ENCODE data around the gene IL23R. TPM values are rescaled to one million over a fixed set of nuclear protein-coding genes. Genes with fewer than 3 reads are reported as not detected.

Gene IL23R
- total RNA-seq, 2 donors from 2014 or later: 1.2 to 1.3 TPM

DNA sequence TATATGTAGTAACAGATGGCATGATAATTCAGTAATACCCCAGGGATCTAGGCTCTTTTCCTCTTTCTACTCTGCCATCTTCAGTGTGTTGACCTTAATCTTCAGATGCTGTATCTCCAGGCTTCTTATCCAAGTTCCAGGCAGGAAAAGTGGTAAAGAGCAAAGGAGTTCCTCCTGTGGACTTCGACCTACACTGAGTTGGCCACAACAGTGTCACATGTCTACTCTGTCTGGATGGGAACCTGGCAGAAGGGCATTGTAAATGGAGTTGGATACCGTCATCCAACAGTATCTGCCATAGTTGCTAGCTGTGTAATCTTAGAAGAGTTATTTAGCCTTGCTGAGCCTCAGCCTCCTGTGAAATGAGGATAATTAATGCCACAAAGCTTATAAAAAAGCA lies 21.9 kb downstream of the IL23R start:
- Histone ChIP-seq H3K36me3 (no peaks in the 10 kb centered on the region), H3K9ac (ENCODE audit: low read depth in 2 of 2, low read length in 2 of 2) (no peak overlapping the region), H3K4me3 (no peak overlapping the region), H3K27ac (no peak overlapping the region), H3K9me3 (no peaks in the 10 kb centered on the region), H3K27me3 (no peaks in the 10 kb centered on the region), H3K4me1 (no peaks in the 10 kb centered on the region)
- TF ChIP-seq, protein P1, sequence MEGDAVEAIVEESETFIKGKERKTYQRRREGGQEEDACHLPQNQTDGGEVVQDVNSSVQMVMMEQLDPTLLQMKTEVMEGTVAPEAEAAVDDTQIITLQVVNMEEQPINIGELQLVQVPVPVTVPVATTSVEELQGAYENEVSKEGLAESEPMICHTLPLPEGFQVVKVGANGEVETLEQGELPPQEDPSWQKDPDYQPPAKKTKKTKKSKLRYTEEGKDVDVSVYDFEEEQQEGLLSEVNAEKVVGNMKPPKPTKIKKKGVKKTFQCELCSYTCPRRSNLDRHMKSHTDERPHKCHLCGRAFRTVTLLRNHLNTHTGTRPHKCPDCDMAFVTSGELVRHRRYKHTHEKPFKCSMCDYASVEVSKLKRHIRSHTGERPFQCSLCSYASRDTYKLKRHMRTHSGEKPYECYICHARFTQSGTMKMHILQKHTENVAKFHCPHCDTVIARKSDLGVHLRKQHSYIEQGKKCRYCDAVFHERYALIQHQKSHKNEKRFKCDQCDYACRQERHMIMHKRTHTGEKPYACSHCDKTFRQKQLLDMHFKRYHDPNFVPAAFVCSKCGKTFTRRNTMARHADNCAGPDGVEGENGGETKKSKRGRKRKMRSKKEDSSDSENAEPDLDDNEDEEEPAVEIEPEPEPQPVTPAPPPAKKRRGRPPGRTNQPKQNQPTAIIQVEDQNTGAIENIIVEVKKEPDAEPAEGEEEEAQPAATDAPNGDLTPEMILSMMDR (IDR thresholded peaks at IDR 0.05): no peak
- DNase-seq: no peak
- intact Hi-C loops (cut with DNase I): no loop called here

DNA sequence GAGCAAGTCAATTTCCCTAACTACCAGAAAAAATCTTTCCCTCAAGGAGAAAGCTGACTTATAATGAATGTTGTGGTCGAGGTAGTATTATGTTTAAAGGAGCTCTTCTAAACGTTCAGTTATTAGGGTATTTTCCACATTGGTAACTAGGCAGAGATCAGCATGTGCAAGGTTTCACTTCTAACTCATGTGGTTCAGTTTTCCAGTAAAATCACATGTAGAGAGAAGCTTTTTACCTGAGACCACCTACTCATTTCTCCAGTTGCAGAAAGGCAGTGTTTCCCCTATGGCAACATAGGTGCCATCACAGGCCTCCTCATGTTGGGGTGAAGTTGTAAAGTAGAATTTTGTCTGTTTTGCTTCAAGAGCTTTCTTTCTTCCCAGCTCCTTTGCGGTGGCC lies 23.7 kb downstream of the IL23R start:
- no peak for DNase-seq
- H3K4me1 ChIP-seq: no peaks in the 10 kb centered on the region
- H3K9me3 ChIP-seq: no peaks in the 10 kb centered on the region
- H3K9ac ChIP-seq (ENCODE audit: low read depth in 2 of 2, low read length in 2 of 2): no peak overlapping the region
- H3K27ac ChIP-seq: no peak overlapping the region
- no peaks in the 10 kb centered on the region for H3K27me3 ChIP-seq
- intact Hi-C loops (cut with DNase I): no loop called here
- no peak overlapping the region for H3K4me3 ChIP-seq
- no peaks in the 10 kb centered on the region for H3K36me3 ChIP-seq
- TF ChIP-seq, protein P1 (IDR thresholded peaks at IDR 0.05): no peak

DNA sequence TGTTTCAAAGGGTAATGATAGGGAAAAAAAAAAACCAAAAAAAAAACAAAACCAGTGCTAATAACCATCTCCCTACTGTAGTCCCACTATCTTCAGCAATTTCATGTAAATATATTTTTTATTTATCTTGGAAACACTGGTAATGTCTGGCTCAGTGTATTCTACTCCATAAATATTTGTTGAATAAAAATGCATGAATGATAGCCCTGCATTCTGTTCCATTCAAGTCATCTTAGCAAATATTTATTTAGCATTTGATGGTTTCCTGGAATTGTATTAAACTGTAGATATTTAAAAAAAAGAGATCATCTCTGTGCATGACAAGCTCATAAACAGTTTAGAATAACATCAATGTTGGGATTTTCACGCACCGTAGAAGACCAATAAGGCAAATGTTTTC lies 24.2 kb downstream of the IL23R start:
- Histone ChIP-seq H3K9me3 (no peaks in the 10 kb centered on the region), H3K27me3 (no peaks in the 10 kb centered on the region), H3K4me1 (no peaks in the 10 kb centered on the region), H3K36me3 (no peaks in the 10 kb centered on the region), H3K4me3 (no peak overlapping the region), H3K27ac (no peak overlapping the region), H3K9ac (ENCODE audit: low read depth in 2 of 2, low read length in 2 of 2) (no peak overlapping the region)
- TF ChIP-seq, protein P1 (IDR thresholded peaks at IDR 0.05): no peak
- DNase-seq: no peak
- intact Hi-C loops (cut with DNase I): no loop called here

DNA sequence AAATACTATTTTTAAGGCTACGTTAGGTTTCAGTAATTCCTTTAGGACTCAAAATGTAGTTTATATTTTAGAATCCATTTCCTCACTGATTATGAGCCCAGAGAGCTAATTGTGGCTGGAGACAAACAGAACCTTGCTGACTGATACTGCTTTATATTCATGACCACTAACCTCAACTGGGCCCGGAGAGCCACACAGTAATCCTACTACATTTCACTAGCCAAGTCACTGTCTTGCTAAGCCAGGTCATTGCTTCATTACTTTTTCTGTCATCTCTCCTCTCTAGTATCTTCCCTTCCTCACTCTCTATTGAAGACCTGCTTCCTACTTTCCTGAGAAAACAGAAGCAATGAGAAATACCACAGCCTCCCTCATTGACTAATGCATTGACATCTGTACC lies 24.7 kb downstream of the IL23R start:
- H3K27ac ChIP-seq: no peak overlapping the region
- H3K4me1 ChIP-seq: no peaks in the 10 kb centered on the region
- no peaks in the 10 kb centered on the region for H3K9me3 ChIP-seq
- intact Hi-C loops (cut with DNase I): no loop called here
- TF ChIP-seq, protein P1 (IDR thresholded peaks at IDR 0.05): no peak
- H3K4me3 ChIP-seq: no peak overlapping the region
- H3K36me3 ChIP-seq: no peaks in the 10 kb centered on the region
- H3K9ac ChIP-seq (ENCODE audit: low read depth in 2 of 2, low read length in 2 of 2): no peak overlapping the region
- DNase-seq: no peak
- no peaks in the 10 kb centered on the region for H3K27me3 ChIP-seq

DNA sequence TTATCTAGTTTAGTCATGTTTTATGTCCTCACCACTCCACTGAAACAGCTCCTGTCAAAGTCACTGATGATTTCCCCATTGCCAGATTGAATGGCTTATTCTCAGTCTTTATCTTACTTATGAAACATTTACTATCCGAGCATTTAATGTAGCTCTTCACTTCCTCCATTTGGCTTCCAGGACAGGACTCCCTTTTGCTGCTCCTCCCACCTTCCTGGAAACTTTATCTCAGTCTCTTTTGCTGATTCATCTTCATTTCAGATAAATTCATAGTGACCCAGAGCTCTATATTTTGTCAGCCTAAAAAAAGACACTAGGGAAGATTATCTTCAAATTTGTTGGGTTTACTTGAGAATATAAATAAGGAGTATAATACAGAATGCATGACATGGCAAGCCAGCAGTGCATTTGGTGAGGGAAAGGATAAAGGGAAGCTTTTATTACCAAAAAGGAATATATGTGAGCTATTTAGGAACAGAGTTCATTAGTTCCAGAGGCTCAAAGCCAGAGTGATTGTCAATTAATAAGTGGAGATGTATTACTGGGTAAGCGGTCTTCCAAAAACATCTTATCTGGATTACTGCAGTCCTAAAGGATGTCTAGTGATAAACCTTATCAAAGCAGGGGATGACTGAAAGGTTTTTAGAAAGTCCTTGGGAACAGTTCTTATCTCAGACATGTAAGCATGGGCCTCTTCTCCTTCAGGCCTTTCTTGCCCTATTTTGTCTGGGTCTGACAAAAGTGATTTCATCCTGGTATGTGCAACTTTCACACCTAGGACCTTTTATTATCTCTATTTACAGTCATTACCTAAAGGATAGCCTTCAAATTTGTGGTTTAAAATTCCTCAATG lies 25.6 kb downstream of the IL23R start:
- no peaks in the 10 kb centered on the region for H3K36me3 ChIP-seq
- H3K9ac ChIP-seq (ENCODE audit: low read depth in 2 of 2, low read length in 2 of 2): no peak overlapping the region
- intact Hi-C loops (cut with DNase I): no loop called here
- H3K4me3 ChIP-seq: no peak overlapping the region
- no peak for DNase-seq
- H3K27me3 ChIP-seq: no peaks in the 10 kb centered on the region
- no peaks in the 10 kb centered on the region for H3K9me3 ChIP-seq
- TF ChIP-seq, protein P1 (IDR thresholded peaks at IDR 0.05): no peak
- no peak overlapping the region for H3K27ac ChIP-seq
- no peaks in the 10 kb centered on the region for H3K4me1 ChIP-seq

Measured in colonic mucosa (tissue), 4 donors.